H1 (cell line): ENCODE measurements around the gene THG1L. TPM values are rescaled to one million over a fixed set of nuclear protein-coding genes. Genes with fewer than 3 reads are reported as not detected.

Source experiments
- CTCF ChIA-PET: fragments of 300-600 bp; sonication (Branson Sonifier 250); formaldehyde crosslinking; loops from one replicate; lab custom pipeline; 2021; ENCODE audit not compliant: partially characterized antibody; lab: Charles Lee
- POLR2A ChIA-PET: fragments of 300-600 bp; sonication (Branson Sonifier 250); formaldehyde crosslinking; loops from one replicate; lab custom pipeline; 2021; ENCODE audit warnings: inconsistent platforms; ENCODE audit not compliant: partially characterized antibody; lab: Charles Lee
- DNase-seq, 2 experiments: peaks; one replicate each; pipeline versions ENCODE4 v3.0.0 to v3.0.0-alpha.2; 2010 to 2022; ENCODE audit warnings: low spot score in 2 of 2, low read depth in 1 of 2, mixed read lengths in 1 of 2
- FAIRE-seq: peaks from 2 replicates; lab custom pipeline; 2011; peaks lifted over from hg19 to GRCh38; lab: Jason Lieb, UNC
- H2AFZ ChIP-seq: 2 replicates; pipeline ENCODE4 v1.8.1; 2012; ENCODE audit warnings: low read length, inconsistent platforms
- H2AK5ac ChIP-seq: 2 replicates; pipeline ENCODE4 v1.6.1; 2013; ENCODE audit warnings: low read depth, low read length
- H2BK120ac ChIP-seq: replicated peaks from 2 replicates; pipeline ENCODE3; 2013; ENCODE audit warnings: low read depth, low read length, inconsistent platforms
- H2BK12ac ChIP-seq: 2 replicates; pipeline ENCODE4 v1.6.1; 2013; ENCODE audit warnings: low read depth, low read length
- H2BK15ac ChIP-seq: 2 replicates; pipeline ENCODE4 v1.6.1; 2013; ENCODE audit warnings: low read length
- H2BK20ac ChIP-seq: 2 replicates; pipeline ENCODE4 v1.6.1; 2013; ENCODE audit warnings: low read length
- H2BK5ac ChIP-seq: 2 replicates; pipeline ENCODE4 v1.6.1; 2013; ENCODE audit warnings: low read depth, low read length
- H3K14ac ChIP-seq: 2 replicates; pipeline ENCODE4 v1.6.1; 2013; ENCODE audit warnings: inconsistent platforms; ENCODE audit not compliant: insufficient read length
- H3K18ac ChIP-seq: 2 replicates; pipeline ENCODE4 v1.6.1; 2013; ENCODE audit warnings: low read length; ENCODE audit errors: extremely low read depth
- H3K23ac ChIP-seq: 2 replicates; pipeline ENCODE4 v1.6.1; 2013; ENCODE audit warnings: inconsistent platforms; ENCODE audit not compliant: insufficient read length
- H3K23me2 ChIP-seq: 2 replicates; pipeline ENCODE4 v1.6.1; 2013; ENCODE audit warnings: low read depth, low read length
- H3K27ac ChIP-seq: 2 replicates; pipeline ENCODE4 v1.6.1; 2011; ENCODE audit warnings: low read depth, low read length, inconsistent platforms
- H3K27me3 ChIP-seq, 4 experiments: replicated peaks in 1 of 4; 1 replicate in 1 of 4; 2 replicates in 3 of 4; pipeline versions ENCODE4 v1.6.1 to v1.8.1; 2011 to 2013; ENCODE audit warnings: low read length in 3 of 4, mild to moderate bottlenecking in 3 of 4, inconsistent platforms in 2 of 4, mixed read lengths in 2 of 4, moderate library complexity in 1 of 4; ENCODE audit not compliant: control insufficient read depth in 3 of 4, insufficient read depth in 3 of 4; ENCODE audit errors: extremely low read depth in 1 of 4
- H3K36me3 ChIP-seq, 4 experiments: 2 replicates each; pipeline versions ENCODE4 v1.6.1 to v1.8.1; 2011 to 2013; ENCODE audit warnings: mild to moderate bottlenecking in 4 of 4, low read length in 3 of 4, moderate library complexity in 2 of 4, control low read depth in 1 of 4, inconsistent platforms in 1 of 4; ENCODE audit not compliant: insufficient read depth in 4 of 4, control insufficient read depth in 2 of 4
- H3K4ac ChIP-seq: replicated peaks from 2 replicates; pipeline ENCODE3; 2013; ENCODE audit warnings: low read length, low read depth, mixed read lengths, inconsistent platforms; ENCODE audit not compliant: insufficient read length
- H3K4me1 ChIP-seq, 4 experiments: replicated peaks in 1 of 4; 1 replicate in 1 of 4; 2 replicates in 3 of 4; pipeline versions ENCODE4 v1.6.1 to v1.8.1; 2011 to 2013; ENCODE audit warnings: low read length in 3 of 4, inconsistent platforms in 2 of 4, mixed read lengths in 1 of 4; ENCODE audit not compliant: insufficient read depth in 4 of 4, control insufficient read depth in 3 of 4
- H3K4me2 ChIP-seq, 2 experiments: 2 replicates each; pipeline versions ENCODE4 v1.6.1 to v1.8.1; 2011 to 2013; ENCODE audit warnings: low read depth in 2 of 2, low read length in 2 of 2, control low read depth in 1 of 2, inconsistent platforms in 1 of 2, mild to moderate bottlenecking in 1 of 2; ENCODE audit not compliant: insufficient read depth in 1 of 2
- H3K4me3 ChIP-seq, 4 experiments: fragments of 200-600, 300-600 bp in 1 of 4; sonication (generic), shearing (Covaris generic), sonication (Bioruptor Twin) in 1 of 4; 2 replicates each; pipeline versions ENCODE4 v1.5.1 to v1.8.1; 2011 to 2016; ENCODE audit warnings: low read length in 4 of 4, low read depth in 3 of 4, control low read depth in 2 of 4, inconsistent platforms in 2 of 4, mild to moderate bottlenecking in 2 of 4, mixed read lengths in 1 of 4, moderate library complexity in 1 of 4; ENCODE audit not compliant: insufficient read depth in 2 of 4; ENCODE audit errors: extremely low read depth in 1 of 4
- H3K56ac ChIP-seq: replicated peaks from 2 replicates; pipeline ENCODE3; 2013; ENCODE audit warnings: low read depth, mild to moderate bottlenecking, mixed read lengths, low read length, inconsistent platforms; ENCODE audit not compliant: insufficient read length
- H3K79me1 ChIP-seq: 2 replicates; pipeline ENCODE4 v1.6.1; 2013; ENCODE audit warnings: low read depth, low read length, control low read depth
- H3K79me2 ChIP-seq, 2 experiments: 2 replicates each; pipeline versions ENCODE4 v1.6.1 to v1.8.1; 2012 to 2013; ENCODE audit warnings: low read length in 2 of 2, mild to moderate bottlenecking in 2 of 2, inconsistent platforms in 1 of 2; ENCODE audit not compliant: insufficient read depth in 2 of 2, control insufficient read depth in 1 of 2
- H3K9ac ChIP-seq, 4 experiments: replicated peaks in 1 of 4; 1 replicate in 1 of 4; 2 replicates in 3 of 4; pipeline versions ENCODE4 v1.6.1 to v1.8.1; 2011 to 2013; ENCODE audit warnings: low read depth in 3 of 4, low read length in 3 of 4, control low read depth in 2 of 4, mild to moderate bottlenecking in 2 of 4, moderate library complexity in 2 of 4, inconsistent platforms in 1 of 4; ENCODE audit errors: extremely low read depth in 1 of 4
- H3K9me3 ChIP-seq, 2 experiments: 2 replicates each; pipeline versions ENCODE4 v1.6.1 to v1.8.1; 2012 to 2013; ENCODE audit warnings: mild to moderate bottlenecking in 2 of 2, moderate library complexity in 2 of 2, control low read depth in 1 of 2, inconsistent platforms in 1 of 2, low read depth in 1 of 2, low read length in 1 of 2, mixed read lengths in 1 of 2; ENCODE audit not compliant: insufficient read depth in 2 of 2
- H4K20me1 ChIP-seq, 2 experiments: replicated peaks in 1 of 2; 2 replicates each; pipeline versions ENCODE3 to v1.8.1; 2011 to 2013; ENCODE audit warnings: inconsistent platforms in 2 of 2, low read length in 2 of 2, mild to moderate bottlenecking in 1 of 2; ENCODE audit not compliant: insufficient read depth in 2 of 2, control insufficient read depth in 1 of 2
- H4K5ac ChIP-seq: 2 replicates; pipeline ENCODE4 v1.6.1; 2013; ENCODE audit warnings: low read length, low read depth, mixed read lengths, inconsistent platforms; ENCODE audit not compliant: insufficient read length
- H4K8ac ChIP-seq: 2 replicates; pipeline ENCODE4 v1.8.0; 2013; ENCODE audit warnings: mild to moderate bottlenecking, moderate library complexity, low read length, inconsistent platforms; ENCODE audit not compliant: insufficient read depth; ENCODE audit errors: extremely low read depth
- H4K91ac ChIP-seq: replicated peaks from 2 replicates; pipeline ENCODE3; 2013; ENCODE audit warnings: low read length, mixed read lengths, inconsistent platforms; ENCODE audit not compliant: insufficient read length
- BACH1 ChIP-seq: IDR thresholded peaks from 2 replicates; pipeline ENCODE4 v1.6.1; 2012; ENCODE audit warnings: low read length, improper control_type of control experiment
- EP300 ChIP-seq, 2 experiments: IDR thresholded peaks; 1 replicate in 1 of 2; 2 replicates in 1 of 2; pipeline ENCODE4 v1.6.1; 2011 to 2012; ENCODE audit warnings: low read depth in 2 of 2, low read length in 2 of 2, mild to moderate bottlenecking in 2 of 2, borderline replicate concordance in 1 of 2, inconsistent platforms in 1 of 2, moderate library complexity in 1 of 2
- FOSL1 ChIP-seq: IDR thresholded peaks from 2 replicates; pipeline ENCODE4 v1.6.1; 2011; ENCODE audit warnings: mild to moderate bottlenecking, low read depth, low read length, moderate library complexity; ENCODE audit not compliant: insufficient read depth
- MAFK ChIP-seq: IDR thresholded peaks from 2 replicates; pipeline ENCODE4 v1.6.1; 2012; ENCODE audit warnings: low read depth, mild to moderate bottlenecking, improper control_type of control experiment, low read length
- RNF2 ChIP-seq: fragments of 200-900, 300-1000 bp; sonication (generic); IDR thresholded peaks from 2 replicates; pipeline ENCODE4 v1.7.1; 2016; ENCODE audit warnings: borderline replicate concordance, low read depth, mild to moderate bottlenecking, antibody characterized with exemption, low read length; ENCODE audit not compliant: poor library complexity, severe bottlenecking; ENCODE audit errors: missing control alignments
- SP2 ChIP-seq: IDR thresholded peaks from 2 replicates; pipeline ENCODE4 v1.6.1; 2012; ENCODE audit warnings: mild to moderate bottlenecking, low read length, inconsistent platforms
- WGBS, 2 experiments: shearing (Covaris generic) in 1 of 2; methylation state at CpG; one replicate each; pipeline versions ENCODE4 v1.1.6 to v1.1.7; 2013 to 2015; ENCODE audit warnings: low lambda C conversion rate in 2 of 2, mixed read lengths in 2 of 2, inconsistent platforms in 1 of 2, low coverage in 1 of 2, missing lambda C conversion rate in 1 of 2; ENCODE audit not compliant: insufficient replicate concordance in 2 of 2, insufficient coverage in 1 of 2, insufficient read length in 1 of 2; ENCODE audit errors: extremely low coverage in 1 of 2, missing lambda C conversion rate in 1 of 2; 5-methylcytosine and 5-hydroxymethylcytosine counted together
- polyA plus RNA-seq, 7 experiments: library from polyadenylated mRNA; depleted of rRNA in 3 of 7; stranded (reverse) in 5 of 7; unstranded in 2 of 7; fragments of >200 nt in 5 of 7; fragments of 200-250 nt in 2 of 7; gene quantifications; 1 replicate in 5 of 7; 2 replicates in 1 of 7; 4 replicates in 1 of 7; pipeline versions ENCODE4 v1.2.1 to v1.2.3, GENCODE V29; 2011 to 2013; ENCODE audit warnings: missing spikeins in 2 of 7, mixed read lengths in 2 of 7
- total RNA-seq: library from RNA; stranded (reverse); fragmentation: NEBNext Ultra II Directional; extraction: Animal tissue kit (Norgen Biotek cat#: 25700); gene quantifications from 2 replicates; pipeline ENCODE4 v1.2.1, GENCODE V29; 2021
- TF ChIP-seq, protein P1 (sequence below): IDR thresholded peaks from 2 replicates; pipeline ENCODE4 v1.6.1; 2012; ENCODE audit warnings: inconsistent platforms
- TF ChIP-seq, protein P2 (sequence below): IDR thresholded peaks from 2 replicates; pipeline ENCODE4 v1.6.1; 2011; ENCODE audit warnings: low read length, improper control_type of control experiment

Gene THG1L
- total and polyA plus RNA-seq, 2 of the 8 experiments (the other 6 are each of a cell fraction or from before 2014, with no cell fraction given), result 8.1 to 12.4 TPM

DNA sequence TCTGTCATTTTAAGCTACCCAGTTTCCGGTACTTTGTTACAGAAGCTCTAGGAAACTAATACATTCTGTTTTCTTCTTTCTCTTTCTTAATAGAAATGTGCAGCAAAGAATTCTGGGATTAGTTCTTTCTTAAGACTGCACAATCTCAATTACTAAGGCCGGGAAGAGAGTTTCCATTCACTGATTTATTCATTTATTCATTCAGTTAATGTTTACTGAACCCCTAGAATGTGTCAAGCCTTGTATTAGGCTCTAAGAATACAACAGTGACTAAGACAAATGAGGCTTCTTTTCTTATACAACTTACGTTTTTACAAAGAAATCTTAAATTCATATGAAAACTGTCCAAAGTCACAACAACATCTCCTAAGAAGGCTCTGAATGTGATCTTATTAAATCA lies 27.5 kb upstream of the THG1L start:
- H3K14ac ChIP-seq, result no peak overlapping the region
- no peaks in the 10 kb centered on the region for H3K79me1 ChIP-seq
- DNase-seq, result no peak
- H3K9me3 ChIP-seq, result peaks cover 13 to 17% of the 10 kb centered on the region in 2 experiments; a peak in 3 of 4 replicates
- H2BK20ac ChIP-seq, result no peak overlapping the region
- WGBS, 2 experiments, result 92% methylated on average over 3 of the region's 3 CpGs; no CpG with 5 or more reads in 1 of the 2 experiments
- no peak overlapping the region for H2AK5ac ChIP-seq
- H3K4me3 ChIP-seq, result no peak overlapping the region
- H4K5ac ChIP-seq, result no peak overlapping the region
- no peak overlapping the region for H3K23ac ChIP-seq
- H2BK5ac ChIP-seq, result no peak overlapping the region
- no peaks in the 10 kb centered on the region for H3K27me3 ChIP-seq
- H3K27ac ChIP-seq, result no peak overlapping the region
- H3K9ac ChIP-seq, result no peak overlapping the region
- H2BK15ac ChIP-seq, result no peak overlapping the region
- POLR2A ChIA-PET, result no interaction called here
- CTCF ChIA-PET, result interaction anchor here (1.7 kb wide), 1 partner anchor 15 kb away, joined by 5 read pairs; no protein-coding TSS in a partner anchor
- no peaks in the 10 kb centered on the region for H4K20me1 ChIP-seq
- H3K18ac ChIP-seq, result no peak overlapping the region
- H2AFZ ChIP-seq, result no peak overlapping the region
- H3K23me2 ChIP-seq, result no peaks in the 10 kb centered on the region
- no peak overlapping the region for H3K4me2 ChIP-seq
- H3K79me2 ChIP-seq, result no peaks in the 10 kb centered on the region
- no peak overlapping the region for H2BK12ac ChIP-seq
- no peak overlapping the region for H4K8ac ChIP-seq
- no peak overlapping the region for H3K4ac ChIP-seq
- TF ChIP-seq RNF2 (no peak), MAFK (no peak), BACH1 (no peak), EP300 (IDR thresholded peaks at IDR 0.05; ENCODE audit: borderline replicate concordance in 1 of 2, low read depth in 2 of 2, low read length in 2 of 2) (no peak), FOSL1 (no peak), SP2 (no peak)
- TF ChIP-seq, protein P1, sequence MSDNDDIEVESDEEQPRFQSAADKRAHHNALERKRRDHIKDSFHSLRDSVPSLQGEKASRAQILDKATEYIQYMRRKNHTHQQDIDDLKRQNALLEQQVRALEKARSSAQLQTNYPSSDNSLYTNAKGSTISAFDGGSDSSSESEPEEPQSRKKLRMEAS, result no peak
- TF ChIP-seq, protein P2, sequence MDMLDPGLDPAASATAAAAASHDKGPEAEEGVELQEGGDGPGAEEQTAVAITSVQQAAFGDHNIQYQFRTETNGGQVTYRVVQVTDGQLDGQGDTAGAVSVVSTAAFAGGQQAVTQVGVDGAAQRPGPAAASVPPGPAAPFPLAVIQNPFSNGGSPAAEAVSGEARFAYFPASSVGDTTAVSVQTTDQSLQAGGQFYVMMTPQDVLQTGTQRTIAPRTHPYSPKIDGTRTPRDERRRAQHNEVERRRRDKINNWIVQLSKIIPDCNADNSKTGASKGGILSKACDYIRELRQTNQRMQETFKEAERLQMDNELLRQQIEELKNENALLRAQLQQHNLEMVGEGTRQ, result no peak
- H2BK120ac ChIP-seq, result no peak overlapping the region
- no peak overlapping the region for H4K91ac ChIP-seq
- H3K56ac ChIP-seq, result no peak overlapping the region
- no peaks in the 10 kb centered on the region for H3K4me1 ChIP-seq
- no peak for FAIRE-seq
- no peaks in the 10 kb centered on the region for H3K36me3 ChIP-seq
